ENCODE results near the gene SLX9.

DNA sequence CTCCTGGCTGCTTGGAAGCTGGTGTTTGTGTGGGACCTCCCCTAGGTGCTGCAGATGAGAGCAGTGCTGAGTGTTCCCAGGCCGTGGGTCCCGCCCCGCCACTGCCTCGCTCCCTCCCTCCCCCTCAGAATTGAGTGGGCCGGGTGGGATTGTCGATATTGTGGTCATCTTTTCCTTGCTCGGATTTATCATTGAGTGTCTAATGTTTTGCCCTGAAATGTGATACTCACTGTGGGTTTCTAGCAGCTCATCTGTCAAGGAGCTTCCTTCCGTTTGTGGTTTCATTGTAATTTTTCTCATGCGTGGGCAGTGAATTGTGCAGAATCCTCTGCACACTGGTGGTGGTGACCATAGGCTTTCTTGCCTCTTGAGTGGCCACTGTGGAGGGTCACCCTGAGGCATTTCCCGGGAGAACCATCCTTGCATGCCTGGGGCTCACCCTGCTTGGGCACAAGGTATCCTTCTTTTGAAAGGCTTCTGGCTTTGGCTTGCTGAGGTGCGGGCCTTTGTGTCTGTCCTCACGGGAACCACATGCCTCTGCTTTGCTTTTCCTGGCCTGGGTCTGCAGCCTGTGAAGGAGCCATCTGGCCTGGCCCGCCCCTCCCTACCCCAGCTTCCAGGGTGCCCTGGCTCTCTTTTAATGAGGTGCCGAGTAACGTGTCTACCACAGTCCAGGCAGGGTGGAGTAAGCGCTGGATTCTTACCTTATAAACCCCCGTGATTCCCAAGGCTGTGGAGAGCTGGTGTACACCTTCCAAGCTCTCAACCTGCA, 25.6 kb downstream of the SLX9 start:
- TF ChIP-seq, protein P1, sequence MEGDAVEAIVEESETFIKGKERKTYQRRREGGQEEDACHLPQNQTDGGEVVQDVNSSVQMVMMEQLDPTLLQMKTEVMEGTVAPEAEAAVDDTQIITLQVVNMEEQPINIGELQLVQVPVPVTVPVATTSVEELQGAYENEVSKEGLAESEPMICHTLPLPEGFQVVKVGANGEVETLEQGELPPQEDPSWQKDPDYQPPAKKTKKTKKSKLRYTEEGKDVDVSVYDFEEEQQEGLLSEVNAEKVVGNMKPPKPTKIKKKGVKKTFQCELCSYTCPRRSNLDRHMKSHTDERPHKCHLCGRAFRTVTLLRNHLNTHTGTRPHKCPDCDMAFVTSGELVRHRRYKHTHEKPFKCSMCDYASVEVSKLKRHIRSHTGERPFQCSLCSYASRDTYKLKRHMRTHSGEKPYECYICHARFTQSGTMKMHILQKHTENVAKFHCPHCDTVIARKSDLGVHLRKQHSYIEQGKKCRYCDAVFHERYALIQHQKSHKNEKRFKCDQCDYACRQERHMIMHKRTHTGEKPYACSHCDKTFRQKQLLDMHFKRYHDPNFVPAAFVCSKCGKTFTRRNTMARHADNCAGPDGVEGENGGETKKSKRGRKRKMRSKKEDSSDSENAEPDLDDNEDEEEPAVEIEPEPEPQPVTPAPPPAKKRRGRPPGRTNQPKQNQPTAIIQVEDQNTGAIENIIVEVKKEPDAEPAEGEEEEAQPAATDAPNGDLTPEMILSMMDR (IDR thresholded peaks at IDR 0.05), result no peak
- TF ChIP-seq EZH2 (IDR thresholded peaks at IDR 0.05; ENCODE audit: borderline replicate concordance, insufficient read depth, low read depth, low read length, poor library complexity, severe bottlenecking), result no peak
